ENCODE results near the gene CYS1. TPM values are rescaled to one million over a fixed set of nuclear protein-coding genes. Genes with fewer than 3 reads are reported as not detected.

The CYS1 gene
- total and polyA plus RNA-seq, 2 of the 8 experiments (the other 6 are each of a cell fraction or from before 2014, with no cell fraction given), result 0.09 to 0.13 TPM

GRCh38 chr2:10087360-10087759, 7.1 kb upstream of the CYS1 start:
- Histone ChIP-seq H2BK5ac (ENCODE audit: low read depth, low read length) (no peak overlapping the region), H3K27me3 (replicated peaks in 1 of 4; ENCODE audit: control insufficient read depth in 3 of 4, extremely low read depth in 1 of 4, insufficient read depth in 3 of 4, low read length in 3 of 4) (no peaks in the 10 kb centered on the region), H3K79me1 (ENCODE audit: low read depth, low read length) (no peaks in the 10 kb centered on the region), H3K4me3 (ENCODE audit: extremely low read depth in 1 of 4, insufficient read depth in 2 of 4, low read depth in 3 of 4, low read length in 4 of 4) (no peak overlapping the region), H3K4me2 (ENCODE audit: insufficient read depth in 1 of 2, low read depth in 2 of 2, low read length in 2 of 2) (no peak overlapping the region), H3K4me1 (replicated peaks in 1 of 4; ENCODE audit: control insufficient read depth in 3 of 4, insufficient read depth in 4 of 4, low read length in 3 of 4) (no peaks in the 10 kb centered on the region), H3K4ac (replicated peaks; ENCODE audit: insufficient read length, low read depth, low read length) (no peak overlapping the region), H2BK12ac (ENCODE audit: low read depth, low read length) (no peak overlapping the region), H2BK120ac (replicated peaks; ENCODE audit: low read depth, low read length) (no peak overlapping the region), H3K23me2 (ENCODE audit: low read depth, low read length) (no peaks in the 10 kb centered on the region), H3K36me3 (ENCODE audit: control insufficient read depth in 2 of 4, insufficient read depth in 4 of 4, low read length in 3 of 4) (no peaks in the 10 kb centered on the region), H2AFZ (ENCODE audit: low read length) (no peak overlapping the region), H2AK5ac (ENCODE audit: low read depth, low read length) (no peak overlapping the region), H3K9me3 (ENCODE audit: insufficient read depth in 2 of 2, low read depth in 1 of 2, low read length in 1 of 2) (no peaks in the 10 kb centered on the region), H3K18ac (ENCODE audit: extremely low read depth, low read length) (no peak overlapping the region), H3K23ac (ENCODE audit: insufficient read length) (no peak overlapping the region), H2BK20ac (ENCODE audit: low read length) (no peak overlapping the region), H3K56ac (replicated peaks; ENCODE audit: insufficient read length, low read depth, low read length) (no peak overlapping the region), H3K27ac (ENCODE audit: low read depth, low read length) (no peak overlapping the region), H4K91ac (replicated peaks; ENCODE audit: insufficient read length, low read length) (no peak overlapping the region), H2BK15ac (ENCODE audit: low read length) (no peak overlapping the region), H3K9ac (replicated peaks in 1 of 4; ENCODE audit: extremely low read depth in 1 of 4, low read depth in 3 of 4, low read length in 3 of 4) (no peak overlapping the region), H3K14ac (ENCODE audit: insufficient read length) (no peak overlapping the region), H3K79me2 (ENCODE audit: control insufficient read depth in 1 of 2, insufficient read depth in 2 of 2, low read length in 2 of 2) (no peaks in the 10 kb centered on the region), H4K5ac (ENCODE audit: insufficient read length, low read depth, low read length) (no peak overlapping the region), H4K20me1 (replicated peaks in 1 of 2; ENCODE audit: control insufficient read depth in 1 of 2, insufficient read depth in 2 of 2, low read length in 2 of 2) (no peaks in the 10 kb centered on the region), H4K8ac (ENCODE audit: extremely low read depth, insufficient read depth, low read length) (no peak overlapping the region)
- TF ChIP-seq TBP (IDR thresholded peaks at IDR 0.05; ENCODE audit: low read depth, low read length), result no peak
- no peak for TF ChIP-seq E2F6 (IDR thresholded peaks at IDR 0.05)
- TF ChIP-seq EP300 (IDR thresholded peaks at IDR 0.05; ENCODE audit: borderline replicate concordance in 1 of 2, low read depth in 2 of 2, low read length in 2 of 2), result no peak
- TF ChIP-seq TEAD4 (IDR thresholded peaks at IDR 0.05; ENCODE audit: low read depth, low read length), result no peak
- TF ChIP-seq NRF1 (IDR thresholded peaks at IDR 0.05; ENCODE audit: low read depth, low read length), result no peak
- no peak for DNase-seq (ENCODE audit: low read depth in 1 of 2, low spot score in 2 of 2)
- FAIRE-seq, result no peak
- ChIA-PET CTCF (ENCODE audit: partially characterized antibody) (interaction anchor here (0.8 to 24.1 kb wide), 6 partner anchors 10 to 319 kb away, joined by 3 to 429 read pairs (median 4); partner anchors contain the start of genes CYS1 and RRM2), POLR2A (ENCODE audit: partially characterized antibody) (interaction anchor here (0.7 to 1.3 kb wide), 2 partner anchors 8 to 665 kb away, joined by 3 read pairs; no protein-coding TSS in a partner anchor)
- WGBS, 2 experiments (ENCODE audit: extremely low coverage in 1 of 2, insufficient coverage in 1 of 2, insufficient read length in 1 of 2, insufficient replicate concordance in 2 of 2, low coverage in 1 of 2, low lambda C conversion rate in 2 of 2, missing lambda C conversion rate in 1 of 2), result 80% methylated on average over 8 of the region's 8 CpGs; no CpG with 5 or more reads in 1 of the 2 experiments

Measured in H1 (cell line).